Esophagus muscularis mucosa (tissue), 4 donors: ENCODE results near the gene CCNB1.

Source experiments
- EP300 ChIP-seq: sonication (generic); formaldehyde crosslinking; IDR thresholded peaks from one replicate; pipeline ENCODE4 v1.6.1; 2017; ENCODE audit warnings: antibody characterized with exemption
- POLR2A ChIP-seq: fragments of 450-650 bp; IDR thresholded peaks from one replicate; pipeline ENCODE4 v1.6.1; 2017; ENCODE audit warnings: antibody characterized with exemption, moderate library complexity, mild to moderate bottlenecking, low read depth
- POLR2AphosphoS5 ChIP-seq, 2 donors: sonication (generic); formaldehyde crosslinking; IDR thresholded peaks; one replicate each; pipeline ENCODE4 v1.6.1; 2017; ENCODE audit warnings: antibody characterized with exemption in 2 of 2
- TF ChIP-seq, protein P1 (sequence below), 3 experiments: fragments of 200-600 bp in 2 of 3; fragments of 450-650 bp in 1 of 3; sonication (generic) in 2 of 3; IDR thresholded peaks; one replicate each; pipeline ENCODE4 v1.5.1; 2017 to 2019; ENCODE audit warnings: antibody characterized with exemption in 3 of 3, mild to moderate bottlenecking in 2 of 3, moderate library complexity in 1 of 3

DNA sequence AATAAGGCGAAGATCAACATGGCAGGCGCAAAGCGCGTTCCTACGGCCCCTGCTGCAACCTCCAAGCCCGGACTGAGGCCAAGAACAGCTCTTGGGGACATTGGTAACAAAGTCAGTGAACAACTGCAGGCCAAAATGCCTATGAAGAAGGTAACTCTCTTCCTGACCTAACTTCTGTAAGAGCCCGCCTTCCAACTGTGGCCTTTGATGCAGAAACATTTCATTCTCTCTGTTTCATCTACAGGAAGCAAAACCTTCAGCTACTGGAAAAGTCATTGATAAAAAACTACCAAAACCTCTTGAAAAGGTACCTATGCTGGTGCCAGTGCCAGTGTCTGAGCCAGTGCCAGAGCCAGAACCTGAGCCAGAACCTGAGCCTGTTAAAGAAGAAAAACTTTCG, 979 bp downstream of the CCNB1 start:
- TF ChIP-seq EP300, result no peak
- TF ChIP-seq, protein P1, sequence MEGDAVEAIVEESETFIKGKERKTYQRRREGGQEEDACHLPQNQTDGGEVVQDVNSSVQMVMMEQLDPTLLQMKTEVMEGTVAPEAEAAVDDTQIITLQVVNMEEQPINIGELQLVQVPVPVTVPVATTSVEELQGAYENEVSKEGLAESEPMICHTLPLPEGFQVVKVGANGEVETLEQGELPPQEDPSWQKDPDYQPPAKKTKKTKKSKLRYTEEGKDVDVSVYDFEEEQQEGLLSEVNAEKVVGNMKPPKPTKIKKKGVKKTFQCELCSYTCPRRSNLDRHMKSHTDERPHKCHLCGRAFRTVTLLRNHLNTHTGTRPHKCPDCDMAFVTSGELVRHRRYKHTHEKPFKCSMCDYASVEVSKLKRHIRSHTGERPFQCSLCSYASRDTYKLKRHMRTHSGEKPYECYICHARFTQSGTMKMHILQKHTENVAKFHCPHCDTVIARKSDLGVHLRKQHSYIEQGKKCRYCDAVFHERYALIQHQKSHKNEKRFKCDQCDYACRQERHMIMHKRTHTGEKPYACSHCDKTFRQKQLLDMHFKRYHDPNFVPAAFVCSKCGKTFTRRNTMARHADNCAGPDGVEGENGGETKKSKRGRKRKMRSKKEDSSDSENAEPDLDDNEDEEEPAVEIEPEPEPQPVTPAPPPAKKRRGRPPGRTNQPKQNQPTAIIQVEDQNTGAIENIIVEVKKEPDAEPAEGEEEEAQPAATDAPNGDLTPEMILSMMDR (IDR thresholded peaks at IDR 0.05), result no peak
- no peak for TF ChIP-seq POLR2AphosphoS5 (IDR thresholded peaks at IDR 0.05)
- TF ChIP-seq POLR2A, result no peak
